Suprapubic skin (tissue), 4 donors: ENCODE results near the gene BLACAT1. TPM values are rescaled to one million over a fixed set of nuclear protein-coding genes. Genes with fewer than 3 reads are reported as not detected.

ENCODE experiments used
- DNase-seq, 2 donors: peaks; one replicate each; pipeline ENCODE4 v3.0.0-alpha.2; 2019; ENCODE audit warnings: low spot score in 2 of 2
- H3K27ac ChIP-seq: fragments of 200-600 bp; sonication (generic); one replicate; pipeline ENCODE4 v1.5.1; 2019
- H3K27me3 ChIP-seq: fragments of 200-600 bp; sonication (generic); one replicate; pipeline ENCODE4 v1.5.1; 2019
- H3K36me3 ChIP-seq: fragments of 200-600 bp; sonication (generic); one replicate; pipeline ENCODE4 v1.5.1; 2019
- H3K4me1 ChIP-seq: fragments of 200-600 bp; sonication (generic); one replicate; pipeline ENCODE4 v1.5.1; 2019
- H3K4me3 ChIP-seq: fragments of 200-600 bp; sonication (generic); one replicate; pipeline ENCODE4 v1.5.1; 2019; ENCODE audit warnings: mild to moderate bottlenecking
- H3K9me3 ChIP-seq: fragments of 200-600 bp; sonication (generic); one replicate; pipeline ENCODE4 v1.5.1; 2019
- EP300 ChIP-seq: sonication (generic); formaldehyde crosslinking; IDR thresholded peaks from one replicate; pipeline ENCODE4 v1.6.1; 2017; ENCODE audit warnings: antibody characterized with exemption
- POLR2A ChIP-seq, 2 donors: fragments of 450-650 bp; IDR thresholded peaks; one replicate each; pipeline ENCODE4 v1.6.1; 2017; ENCODE audit warnings: antibody characterized with exemption in 2 of 2, mild to moderate bottlenecking in 2 of 2, moderate library complexity in 2 of 2
- POLR2AphosphoS5 ChIP-seq, 3 donors: sonication (generic); formaldehyde crosslinking; IDR thresholded peaks; one replicate each; pipeline ENCODE4 v1.6.1; 2017; ENCODE audit warnings: antibody characterized with exemption in 3 of 3
- WGBS: methylation state at CpG from one replicate; pipeline ENCODE4 v1.1.5; 2018; 5-methylcytosine and 5-hydroxymethylcytosine counted together
- total RNA-seq, 4 donors: library from RNA; depleted of rRNA; stranded (reverse); fragments of >200 nt; gene quantifications; one replicate each; pipeline ENCODE4 v1.1.0, GENCODE V29; 2016
- TF ChIP-seq, protein P1 (sequence below), 2 donors: fragments of 200-600 bp in 1 of 2; fragments of 450-650 bp in 1 of 2; sonication (generic) in 1 of 2; IDR thresholded peaks; one replicate each; pipeline ENCODE4 v1.5.1; 2016 to 2019; ENCODE audit warnings: antibody characterized with exemption in 2 of 2, mild to moderate bottlenecking in 1 of 2, moderate library complexity in 1 of 2

The BLACAT1 gene
- total RNA-seq, 4 donors from 2014 or later = not detected

DNA sequence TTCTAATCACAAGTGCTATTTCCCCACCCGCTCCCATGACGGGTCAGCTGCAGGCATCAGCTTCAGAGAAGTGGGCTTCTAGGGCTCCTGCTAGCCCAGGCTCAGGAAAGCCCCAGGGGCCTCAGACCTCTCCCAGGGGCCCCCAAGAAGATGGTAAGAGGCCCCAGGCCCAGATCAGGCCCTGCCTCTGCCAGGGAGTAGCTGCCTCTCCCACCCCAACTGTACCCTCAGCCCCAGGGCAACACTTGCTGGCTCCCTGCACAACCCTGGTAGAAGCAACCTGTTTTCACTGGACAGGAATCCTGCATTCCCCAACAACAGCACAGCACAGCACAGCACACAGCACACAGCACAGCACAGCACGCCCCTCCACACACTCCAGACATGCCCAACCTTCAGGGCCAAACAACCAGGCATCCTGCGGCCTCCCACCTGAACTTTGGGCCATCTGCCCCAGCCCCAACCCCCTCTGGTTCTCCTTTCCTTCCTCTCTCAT is 6.5 kb downstream of the BLACAT1 start:
- no peaks in the 10 kb centered on the region for H3K9me3 ChIP-seq
- DNase-seq = no peak
- TF ChIP-seq POLR2A (IDR thresholded peaks at IDR 0.05) (no peak), POLR2AphosphoS5 (IDR thresholded peaks at IDR 0.05) (no peak), EP300 (no peak)
- TF ChIP-seq, protein P1, sequence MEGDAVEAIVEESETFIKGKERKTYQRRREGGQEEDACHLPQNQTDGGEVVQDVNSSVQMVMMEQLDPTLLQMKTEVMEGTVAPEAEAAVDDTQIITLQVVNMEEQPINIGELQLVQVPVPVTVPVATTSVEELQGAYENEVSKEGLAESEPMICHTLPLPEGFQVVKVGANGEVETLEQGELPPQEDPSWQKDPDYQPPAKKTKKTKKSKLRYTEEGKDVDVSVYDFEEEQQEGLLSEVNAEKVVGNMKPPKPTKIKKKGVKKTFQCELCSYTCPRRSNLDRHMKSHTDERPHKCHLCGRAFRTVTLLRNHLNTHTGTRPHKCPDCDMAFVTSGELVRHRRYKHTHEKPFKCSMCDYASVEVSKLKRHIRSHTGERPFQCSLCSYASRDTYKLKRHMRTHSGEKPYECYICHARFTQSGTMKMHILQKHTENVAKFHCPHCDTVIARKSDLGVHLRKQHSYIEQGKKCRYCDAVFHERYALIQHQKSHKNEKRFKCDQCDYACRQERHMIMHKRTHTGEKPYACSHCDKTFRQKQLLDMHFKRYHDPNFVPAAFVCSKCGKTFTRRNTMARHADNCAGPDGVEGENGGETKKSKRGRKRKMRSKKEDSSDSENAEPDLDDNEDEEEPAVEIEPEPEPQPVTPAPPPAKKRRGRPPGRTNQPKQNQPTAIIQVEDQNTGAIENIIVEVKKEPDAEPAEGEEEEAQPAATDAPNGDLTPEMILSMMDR (IDR thresholded peaks at IDR 0.05) = no peak
- peaks cover 19% of the 10 kb centered on the region for H3K4me1 ChIP-seq
- H3K4me3 ChIP-seq = no peak overlapping the region
- H3K27ac ChIP-seq = no peak overlapping the region
- no peaks in the 10 kb centered on the region for H3K36me3 ChIP-seq
- H3K27me3 ChIP-seq = peaks cover 72% of the 10 kb centered on the region
- 74% methylated on average over 4 of the region's 4 CpGs for WGBS

DNA sequence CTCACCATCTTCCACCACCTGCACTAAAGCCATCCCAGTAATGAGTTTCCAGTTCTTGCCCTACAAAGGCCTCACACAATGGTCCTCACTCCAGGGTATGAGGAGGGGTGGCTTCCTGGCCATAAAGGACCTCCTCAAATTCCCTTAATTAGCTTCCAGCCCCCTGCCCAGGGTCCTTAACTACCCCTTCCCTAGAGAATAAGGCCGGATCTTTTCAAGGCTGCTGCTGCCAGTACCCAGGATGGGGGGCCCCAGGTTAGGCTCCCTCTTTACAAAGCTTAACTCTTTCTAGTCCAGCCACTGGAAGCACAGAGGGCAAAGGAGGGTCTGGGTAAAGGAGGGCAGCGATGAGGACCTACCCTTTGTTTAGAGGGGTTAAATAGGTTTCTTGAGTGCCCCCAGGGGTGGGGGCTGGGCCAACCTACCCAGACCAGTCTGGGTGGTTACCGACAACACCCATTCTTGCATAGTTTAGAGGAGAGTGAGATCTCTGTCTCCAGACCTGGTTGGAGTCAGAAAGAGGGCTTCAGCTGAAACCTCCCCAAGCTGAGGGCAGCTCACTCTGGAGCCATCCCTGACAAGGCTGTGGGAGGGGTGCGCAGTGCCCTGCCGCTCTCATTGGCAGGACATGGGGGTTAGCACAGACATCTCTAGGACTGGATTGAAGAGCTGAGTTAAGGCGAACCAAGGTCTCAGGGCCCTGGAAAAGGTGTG is 7.1 kb downstream of the BLACAT1 start:
- WGBS = 51% methylated on average over 4 of the region's 6 CpGs
- no peak for DNase-seq
- peaks cover 66% of the 10 kb centered on the region for H3K27me3 ChIP-seq
- no peak overlapping the region for H3K4me3 ChIP-seq
- no peak overlapping the region for H3K27ac ChIP-seq
- peaks cover 19% of the 10 kb centered on the region for H3K4me1 ChIP-seq
- no peaks in the 10 kb centered on the region for H3K36me3 ChIP-seq
- H3K9me3 ChIP-seq = no peaks in the 10 kb centered on the region
- TF ChIP-seq POLR2AphosphoS5 (IDR thresholded peaks at IDR 0.05) (no peak), EP300 (no peak), POLR2A (IDR thresholded peaks at IDR 0.05) (no peak)
- TF ChIP-seq, protein P1 (IDR thresholded peaks at IDR 0.05) = no peak

DNA sequence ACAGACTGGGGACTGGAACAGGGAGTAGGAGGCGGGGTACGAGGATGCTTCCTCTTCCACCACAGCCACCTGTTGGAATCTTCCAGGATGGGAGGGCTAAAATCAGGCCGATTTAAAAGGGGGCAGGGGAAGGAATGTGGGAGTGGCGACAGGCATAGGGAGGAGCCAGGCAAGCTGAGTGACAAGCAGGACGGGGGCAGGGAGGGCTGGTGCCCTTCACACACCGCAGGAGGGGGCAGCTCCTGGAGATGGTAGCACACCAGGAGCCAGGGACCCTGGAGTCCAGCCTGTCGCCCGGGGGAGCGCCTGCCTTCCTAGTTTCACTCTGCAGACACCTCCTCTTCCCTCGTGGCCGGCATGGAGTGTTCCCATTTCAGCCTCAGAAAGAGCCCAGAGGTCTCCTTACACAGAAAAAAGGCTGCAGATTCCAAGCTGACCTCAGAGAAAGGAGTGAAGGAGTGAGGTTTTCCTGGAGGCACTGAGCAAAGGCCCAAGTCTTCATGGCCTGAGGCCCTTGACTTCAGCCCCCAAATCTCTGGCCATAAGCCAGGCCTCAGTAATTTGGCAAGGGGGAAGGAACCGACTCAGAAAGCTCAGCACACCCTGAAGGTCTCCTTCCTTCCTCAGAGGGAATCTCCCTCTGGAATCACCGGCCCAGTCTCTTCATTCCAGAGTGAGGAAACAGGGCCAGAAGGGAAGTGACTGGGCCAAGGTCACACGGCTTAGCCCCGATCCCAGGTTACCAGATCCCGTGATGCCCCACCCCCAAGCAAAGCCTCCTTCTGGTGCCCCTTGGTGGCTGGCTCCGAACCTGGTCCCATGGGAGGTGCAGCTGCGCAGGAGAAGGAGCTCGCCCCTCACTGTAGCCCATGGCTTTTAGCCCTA is 8.1 kb downstream of the BLACAT1 start:
- TF ChIP-seq EP300 = no peak
- TF ChIP-seq, protein P1 (IDR thresholded peaks at IDR 0.05) = no peak
- no peak for TF ChIP-seq POLR2AphosphoS5 (IDR thresholded peaks at IDR 0.05)
- no peak for TF ChIP-seq POLR2A (IDR thresholded peaks at IDR 0.05)
- Histone ChIP-seq H3K4me3 (no peak overlapping the region), H3K4me1 (peaks cover 19% of the 10 kb centered on the region), H3K27me3 (peaks cover 56% of the 10 kb centered on the region), H3K9me3 (no peaks in the 10 kb centered on the region), H3K36me3 (no peaks in the 10 kb centered on the region), H3K27ac (no peak overlapping the region)
- WGBS = 55% methylated on average over 7 of the region's 19 CpGs
- no peak for DNase-seq

DNA sequence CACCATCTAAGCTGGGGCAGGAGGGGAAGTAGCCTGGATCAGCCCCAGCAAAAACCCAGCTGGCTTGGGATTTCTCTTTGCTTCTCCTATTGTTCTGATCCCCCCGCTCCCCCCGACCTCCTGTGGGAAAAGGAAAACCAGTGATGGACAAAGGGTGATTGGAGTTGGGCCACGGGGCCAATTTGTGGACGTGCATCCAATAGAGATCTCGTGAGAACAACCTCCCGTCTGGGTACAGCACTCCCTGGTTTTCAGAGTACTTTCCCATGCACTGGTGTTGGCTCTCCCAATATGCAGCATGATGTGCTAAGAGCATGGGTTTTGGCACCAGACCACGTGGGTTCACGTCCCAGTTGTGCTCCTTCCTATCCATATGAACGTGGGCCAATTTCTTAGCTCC is 9.0 kb downstream of the BLACAT1 start:
- Histone ChIP-seq H3K9me3 (no peaks in the 10 kb centered on the region), H3K27me3 (peaks cover 47% of the 10 kb centered on the region), H3K4me1 (peaks cover 20% of the 10 kb centered on the region), H3K36me3 (no peaks in the 10 kb centered on the region), H3K4me3 (no peak overlapping the region), H3K27ac (no peak overlapping the region)
- TF ChIP-seq POLR2A (IDR thresholded peaks at IDR 0.05) = no peak
- TF ChIP-seq EP300 = no peak
- TF ChIP-seq POLR2AphosphoS5 (IDR thresholded peaks at IDR 0.05) = no peak
- TF ChIP-seq, protein P1 (IDR thresholded peaks at IDR 0.05) = no peak
- 51% methylated on average over 9 of the region's 9 CpGs for WGBS
- no peak for DNase-seq

DNA sequence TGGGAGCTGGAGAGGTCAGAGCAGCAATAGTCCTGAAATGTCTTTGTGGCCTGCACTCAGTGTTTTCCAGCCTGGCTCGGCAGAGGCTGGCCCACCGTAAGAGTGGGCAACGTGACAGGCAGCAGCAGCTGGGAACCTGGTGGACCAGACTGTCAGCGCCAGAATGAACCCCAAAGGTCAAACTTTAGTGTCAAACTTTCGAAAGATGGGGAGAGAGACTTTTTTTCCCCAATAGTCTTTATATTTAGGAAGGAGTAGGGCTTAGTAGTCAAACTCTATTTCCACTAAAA is 10.3 kb downstream of the BLACAT1 start:
- Histone ChIP-seq H3K27me3 (peaks cover 35% of the 10 kb centered on the region), H3K27ac (no peak overlapping the region), H3K9me3 (no peaks in the 10 kb centered on the region), H3K4me3 (no peak overlapping the region), H3K4me1 (peaks cover 31% of the 10 kb centered on the region), H3K36me3 (no peaks in the 10 kb centered on the region)
- 92% methylated on average over 4 of the region's 5 CpGs for WGBS
- no peak for DNase-seq
- TF ChIP-seq, protein P1 (IDR thresholded peaks at IDR 0.05) = no peak
- TF ChIP-seq POLR2AphosphoS5 (IDR thresholded peaks at IDR 0.05) = no peak
- TF ChIP-seq EP300 = no peak
- no peak for TF ChIP-seq POLR2A (IDR thresholded peaks at IDR 0.05)
